Neuronal stem cell (in vitro differentiated cells): ENCODE data around the gene ATRN.
A peak's percentile ranks its signal among the peaks of the same experiment; 100 is the strongest.

Source experiments
- DNase-seq: peaks from one replicate; pipeline ENCODE4 v3.0.0-alpha.2; 2013; ENCODE audit warnings: low spot score
- H2AFZ ChIP-seq: one replicate; pipeline ENCODE4 v1.6.1; 2013; ENCODE audit warnings: mild to moderate bottlenecking, low read length, inconsistent platforms
- H2AK5ac ChIP-seq: 2 replicates; pipeline ENCODE4 v1.6.1; 2013; ENCODE audit warnings: low read depth, mild to moderate bottlenecking, inconsistent platforms, low read length, moderate library complexity, mixed read lengths
- H2BK120ac ChIP-seq: 2 replicates; pipeline ENCODE4 v1.6.1; 2013; ENCODE audit warnings: low read depth, mild to moderate bottlenecking, inconsistent platforms, low read length, moderate library complexity, mixed read lengths
- H2BK12ac ChIP-seq: one replicate; pipeline ENCODE4 v1.6.1; 2013; ENCODE audit warnings: low read length, inconsistent platforms
- H2BK15ac ChIP-seq: 2 replicates; pipeline ENCODE4 v1.6.1; 2013; ENCODE audit warnings: mild to moderate bottlenecking, low read length, inconsistent platforms, mixed read lengths
- H2BK5ac ChIP-seq: one replicate; pipeline ENCODE4 v1.6.1; 2013; ENCODE audit warnings: inconsistent platforms, mild to moderate bottlenecking, low read length, moderate library complexity
- H3K14ac ChIP-seq: one replicate; pipeline ENCODE4 v1.6.1; 2013; ENCODE audit warnings: low read length, inconsistent platforms
- H3K18ac ChIP-seq: 2 replicates; pipeline ENCODE4 v1.6.1; 2013; ENCODE audit warnings: low read length, inconsistent platforms
- H3K23ac ChIP-seq: 2 replicates; pipeline ENCODE4 v1.6.1; 2013; ENCODE audit warnings: low read depth, mild to moderate bottlenecking, mixed read lengths, low read length, inconsistent platforms; ENCODE audit not compliant: poor library complexity
- H3K27ac ChIP-seq: replicated peaks from 3 replicates; pipeline ENCODE4 v1.5.1; 2013; ENCODE audit warnings: low read length, inconsistent platforms
- H3K27me3 ChIP-seq, 3 experiments: 2 replicates each; pipeline ENCODE4 v1.6.1; 2013; ENCODE audit warnings: low read length in 3 of 3, mild to moderate bottlenecking in 2 of 3, inconsistent platforms in 1 of 3, low read depth in 1 of 3, mixed read lengths in 1 of 3, moderate library complexity in 1 of 3; ENCODE audit not compliant: control insufficient read depth in 3 of 3, insufficient read depth in 3 of 3
- H3K36me3 ChIP-seq, 2 donors: replicated peaks in 1 of 2; 2 replicates each; pipeline ENCODE4 v1.6.1; 2013; ENCODE audit warnings: low read length in 2 of 2; ENCODE audit not compliant: control insufficient read depth in 2 of 2, insufficient read depth in 2 of 2
- H3K4ac ChIP-seq: 2 replicates; pipeline ENCODE4 v1.6.1; 2013; ENCODE audit warnings: inconsistent platforms, mild to moderate bottlenecking, low read length, moderate library complexity
- H3K4me1 ChIP-seq, 2 donors: 1 replicate in 1 of 2; 2 replicates in 1 of 2; pipeline ENCODE4 v1.6.1; 2013; ENCODE audit warnings: low read length in 2 of 2, low read depth in 1 of 2; ENCODE audit not compliant: control insufficient read depth in 2 of 2, insufficient read depth in 1 of 2
- H3K4me2 ChIP-seq: one replicate; pipeline ENCODE4 v1.6.1; 2013; ENCODE audit warnings: mild to moderate bottlenecking, low read length, inconsistent platforms; ENCODE audit not compliant: insufficient read depth, poor library complexity, severe bottlenecking
- H3K4me3 ChIP-seq, 2 donors: 2 replicates each; pipeline ENCODE4 v1.5.1; 2013; ENCODE audit warnings: low read length in 2 of 2, mild to moderate bottlenecking in 2 of 2, inconsistent platforms in 1 of 2, moderate library complexity in 1 of 2
- H3K79me1 ChIP-seq: one replicate; pipeline ENCODE4 v1.6.1; 2013; ENCODE audit warnings: low read depth, mild to moderate bottlenecking, inconsistent platforms, low read length, moderate library complexity
- H3K9ac ChIP-seq: one replicate; pipeline ENCODE4 v1.6.1; 2013; ENCODE audit warnings: mild to moderate bottlenecking, low read depth, low read length, inconsistent platforms; ENCODE audit not compliant: poor library complexity
- H3K9me3 ChIP-seq, 2 donors: replicated peaks in 1 of 2; 2 replicates each; pipeline versions ENCODE3 to v1.6.1; 2013; ENCODE audit warnings: low read length in 2 of 2, mild to moderate bottlenecking in 2 of 2, inconsistent platforms in 1 of 2, low read depth in 1 of 2, mixed read lengths in 1 of 2, moderate library complexity in 1 of 2; ENCODE audit not compliant: control insufficient read depth in 2 of 2, insufficient read depth in 1 of 2
- H4K8ac ChIP-seq: one replicate; pipeline ENCODE4 v1.6.1; 2013; ENCODE audit warnings: low read depth, mild to moderate bottlenecking, inconsistent platforms, low read length, moderate library complexity
- H4K91ac ChIP-seq: one replicate; pipeline ENCODE4 v1.6.1; 2013; ENCODE audit warnings: low read length, low read depth, mild to moderate bottlenecking, inconsistent platforms; ENCODE audit not compliant: poor library complexity
- WGBS, 2 donors: extraction: QIAGEN DNeasy Blood & Tissue Kit; methylation state at CpG; one replicate each; pipeline ENCODE4 v1.1.7; 2013; ENCODE audit warnings: missing lambda C conversion rate in 2 of 2, mixed read lengths in 1 of 2; ENCODE audit not compliant: insufficient read length in 2 of 2, insufficient replicate concordance in 1 of 2; ENCODE audit errors: extremely low coverage in 2 of 2; 5-methylcytosine and 5-hydroxymethylcytosine counted together

The ATRN gene

GRCh38 chr20:3652221-3652620, 181.4 kb downstream of the ATRN start:
- H2AFZ ChIP-seq = no peak overlapping the region
- no peak overlapping the region for H3K14ac ChIP-seq
- no peak overlapping the region for H3K18ac ChIP-seq
- no peak overlapping the region for H3K4me3 ChIP-seq
- H4K91ac ChIP-seq = no peak overlapping the region
- no peak overlapping the region for H3K4me2 ChIP-seq
- no peak overlapping the region for H2BK120ac ChIP-seq
- no peak overlapping the region for H3K23ac ChIP-seq
- peaks cover 2 to 6% of the 10 kb centered on the region in 2 donors for H3K4me1 ChIP-seq
- H3K9me3 ChIP-seq = no peaks in the 10 kb centered on the region
- WGBS, 2 donors = no CpG with 5 or more reads among the region's 9 CpGs
- no peaks in the 10 kb centered on the region for H3K27me3 ChIP-seq
- no peak overlapping the region for H3K9ac ChIP-seq
- H3K4ac ChIP-seq = no peak overlapping the region
- H3K36me3 ChIP-seq = peaks cover 0 to 10% of the 10 kb centered on the region in 2 donors
- H3K27ac ChIP-seq = no peak overlapping the region
- no peaks in the 10 kb centered on the region for H3K79me1 ChIP-seq
- no peak overlapping the region for H4K8ac ChIP-seq
- no peak overlapping the region for H2BK12ac ChIP-seq
- H2BK5ac ChIP-seq = no peak overlapping the region
- H2AK5ac ChIP-seq = no peak overlapping the region
- no peak for DNase-seq
- no peak overlapping the region for H2BK15ac ChIP-seq

- Histone ChIP-seq H3K14ac (peak overlapping the region; percentile 15), H3K27ac (no peak overlapping the region), H3K9me3 (no peaks in the 10 kb centered on the region), H3K4me1 (peaks cover 2 to 6% of the 10 kb centered on the region in 2 donors), H3K4me2 (no peak overlapping the region), H2BK5ac (no peak overlapping the region), H3K23ac (no peak overlapping the region), H2BK120ac (no peak overlapping the region), H2AK5ac (peak overlapping the region; percentile 22), H2AFZ (no peak overlapping the region), H3K79me1 (no peaks in the 10 kb centered on the region), H3K36me3 (peaks cover 0 to 10% of the 10 kb centered on the region in 2 donors), H3K4ac (no peak overlapping the region), H4K8ac (no peak overlapping the region), H3K18ac (no peak overlapping the region), H3K4me3 (peak overlapping the region in 1 of 2 donors; percentile 4), H2BK15ac (no peak overlapping the region), H3K27me3 (no peaks in the 10 kb centered on the region), H4K91ac (no peak overlapping the region), H2BK12ac (no peak overlapping the region), H3K9ac (no peak overlapping the region)
- no CpG with 5 or more reads among the region's 10 CpGs for WGBS, 2 donors
- DNase-seq = no peak
Measured at GRCh38 chr20:3652676-3653596, 182.1 kb downstream of the ATRN start.

GRCh38 chr20:3653921-3654320, 183.1 kb downstream of the ATRN start:
- Histone ChIP-seq H2AK5ac (no peak overlapping the region), H3K4me3 (no peak overlapping the region), H3K14ac (no peak overlapping the region), H2AFZ (no peak overlapping the region), H3K27ac (no peak overlapping the region), H3K9me3 (no peaks in the 10 kb centered on the region), H3K18ac (no peak overlapping the region), H3K27me3 (no peaks in the 10 kb centered on the region), H4K91ac (no peak overlapping the region), H3K23ac (no peak overlapping the region), H2BK5ac (no peak overlapping the region), H3K4me2 (no peak overlapping the region), H3K4me1 (peaks cover 0 to 12% of the 10 kb centered on the region in 2 donors), H3K79me1 (no peaks in the 10 kb centered on the region), H2BK15ac (no peak overlapping the region), H3K9ac (no peak overlapping the region), H4K8ac (no peak overlapping the region), H2BK120ac (no peak overlapping the region), H3K4ac (no peak overlapping the region), H3K36me3 (peaks cover 0 to 6% of the 10 kb centered on the region in 2 donors), H2BK12ac (no peak overlapping the region)
- no peak for DNase-seq
- no CpG with 5 or more reads among the region's 2 CpGs for WGBS, 2 donors

- Histone ChIP-seq H3K4me3 (no peak overlapping the region), H4K91ac (no peak overlapping the region), H3K18ac (peak overlapping the region; percentile 64), H3K79me1 (no peaks in the 10 kb centered on the region), H3K14ac (no peak overlapping the region), H4K8ac (no peak overlapping the region), H3K23ac (no peak overlapping the region), H2AFZ (no peak overlapping the region), H2BK120ac (peak overlapping the region; percentile 79), H2BK15ac (no peak overlapping the region), H3K4ac (no peak overlapping the region), H3K4me2 (no peak overlapping the region), H2AK5ac (no peak overlapping the region), H3K27ac (no peak overlapping the region), H3K27me3 (no peaks in the 10 kb centered on the region), H3K9ac (no peak overlapping the region), H2BK12ac (no peak overlapping the region), H3K9me3 (no peaks in the 10 kb centered on the region), H2BK5ac (peak overlapping the region; percentile 17), H3K36me3 (peaks cover 0 to 3% of the 10 kb centered on the region in 2 donors), H3K4me1 (peaks cover 5 to 12% of the 10 kb centered on the region in 2 donors)
- no peak for DNase-seq
- no CpG with 5 or more reads among the region's 17 CpGs for WGBS, 2 donors
Measured at GRCh38 chr20:3654326-3655130, 183.7 kb downstream of the ATRN start.
